ENCODE results near the gene C5.

The C5 gene

DNA sequence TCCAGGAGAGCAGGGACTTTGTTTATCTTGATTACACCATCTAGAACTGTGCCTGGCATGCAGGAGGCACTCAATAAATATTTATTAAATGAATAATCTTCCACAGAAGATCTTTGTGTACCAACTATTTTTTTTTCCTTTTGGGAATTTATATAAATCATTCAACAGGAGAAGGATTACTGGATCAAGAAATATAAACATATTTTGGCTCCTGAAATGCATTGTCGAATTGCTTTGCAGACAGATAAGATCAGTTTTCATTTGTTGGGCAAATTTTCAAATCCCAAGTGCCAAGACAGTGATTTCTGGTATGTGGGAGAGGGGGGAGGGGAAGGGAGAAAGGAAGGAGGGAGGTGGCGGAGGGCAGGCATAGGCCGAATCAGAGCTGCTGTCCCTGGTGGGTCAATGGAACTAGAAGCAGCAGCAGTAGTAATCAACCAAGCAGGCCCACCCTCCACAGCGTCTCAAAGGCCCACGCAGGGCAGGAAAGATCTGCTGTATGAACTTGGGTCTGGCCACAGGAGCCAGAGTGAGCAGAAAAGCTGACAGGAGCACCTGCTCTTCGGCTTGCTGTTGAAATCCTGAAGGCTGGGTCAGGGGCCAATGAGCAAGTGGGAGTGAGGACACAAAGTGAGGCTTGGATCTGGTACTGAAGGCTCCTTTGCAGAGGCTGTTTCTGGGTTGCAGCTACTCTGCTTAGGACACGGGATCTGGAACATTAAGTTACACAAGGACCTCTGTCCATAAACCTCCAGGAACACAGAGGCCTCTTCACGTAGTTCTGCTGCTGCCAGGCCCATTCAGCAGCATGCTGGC, 107.7 kb downstream of the C5 start:
- no peak for DNase-seq (ENCODE audit: low read depth in 2 of 2)

DNA sequence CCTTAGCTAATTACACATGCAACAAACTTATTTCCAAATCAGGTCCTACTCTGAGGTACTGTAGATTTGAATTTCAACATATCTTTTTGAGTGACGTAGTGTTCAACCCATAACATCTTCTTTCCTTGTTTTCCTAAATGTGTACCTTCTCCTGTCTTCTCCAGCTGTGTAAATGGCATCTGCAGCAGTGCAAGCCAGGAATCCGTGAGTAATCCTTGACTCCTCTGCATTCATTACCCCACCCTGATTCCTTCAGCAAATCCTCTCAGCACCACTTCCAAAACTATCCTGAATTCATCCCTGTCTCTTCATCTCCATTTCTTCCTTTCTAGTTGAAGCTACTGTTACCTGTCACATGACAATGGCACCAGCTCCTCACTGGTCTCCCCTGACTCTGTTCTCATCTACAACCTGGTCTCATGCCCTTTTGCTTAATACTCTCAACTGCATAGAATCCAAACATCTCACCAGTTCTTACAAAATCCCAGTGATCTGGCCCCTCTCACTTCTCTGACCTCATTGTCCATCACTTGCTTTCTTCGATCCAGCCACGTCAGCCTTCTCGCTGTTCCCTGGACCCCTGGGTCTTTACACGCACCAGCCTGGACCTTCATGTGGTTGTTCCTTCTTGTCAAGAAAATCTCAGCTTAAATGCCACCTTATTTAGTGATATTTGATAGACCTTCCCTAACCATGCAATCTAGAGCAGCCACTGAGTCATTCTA, 108.9 kb downstream of the C5 start:
- DNase-seq (ENCODE audit: low read depth in 2 of 2): no peak

DNA sequence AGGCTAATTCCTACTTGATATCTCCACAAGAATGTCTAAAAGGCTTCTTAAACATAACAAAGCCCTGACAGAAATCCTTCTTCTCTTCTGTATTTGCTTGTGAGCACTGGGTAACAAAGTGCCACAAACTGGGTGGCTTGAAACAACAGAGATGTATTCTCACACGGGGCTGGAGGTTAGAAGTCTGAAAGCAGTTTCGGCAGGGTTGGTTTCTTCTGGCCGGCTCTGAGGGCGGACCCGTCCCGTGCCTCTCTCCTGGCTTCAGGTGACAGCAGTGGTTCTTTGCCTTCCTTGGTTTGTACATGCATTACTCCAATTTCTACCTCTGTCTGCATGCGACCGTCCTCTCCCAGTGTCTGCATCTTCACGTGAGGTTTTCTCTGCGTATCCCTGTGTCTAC, 109.5 kb downstream of the C5 start:
- DNase-seq (ENCODE audit: low read depth in 2 of 2): no peak

DNA sequence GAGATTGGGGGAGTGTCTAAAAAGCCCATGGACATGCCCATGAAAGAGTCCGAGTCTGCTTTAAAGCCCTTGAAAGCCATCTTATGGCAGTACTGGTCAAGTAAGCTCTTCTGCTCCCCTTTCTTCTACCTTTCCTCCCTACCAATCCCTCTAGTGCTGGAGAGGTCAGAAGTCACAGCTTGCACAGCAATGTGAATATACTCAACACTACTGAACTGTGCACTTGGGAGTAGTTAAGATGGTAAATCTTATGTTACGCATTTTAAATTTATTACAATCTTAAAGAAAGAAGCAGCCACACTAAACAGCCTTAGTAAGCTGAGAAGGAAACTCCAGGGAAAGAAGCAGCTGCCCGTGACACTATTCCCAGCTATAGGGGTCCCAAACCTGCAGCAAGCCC, 111.2 kb downstream of the C5 start:
- no peak for DNase-seq (ENCODE audit: low read depth in 2 of 2)

DNA sequence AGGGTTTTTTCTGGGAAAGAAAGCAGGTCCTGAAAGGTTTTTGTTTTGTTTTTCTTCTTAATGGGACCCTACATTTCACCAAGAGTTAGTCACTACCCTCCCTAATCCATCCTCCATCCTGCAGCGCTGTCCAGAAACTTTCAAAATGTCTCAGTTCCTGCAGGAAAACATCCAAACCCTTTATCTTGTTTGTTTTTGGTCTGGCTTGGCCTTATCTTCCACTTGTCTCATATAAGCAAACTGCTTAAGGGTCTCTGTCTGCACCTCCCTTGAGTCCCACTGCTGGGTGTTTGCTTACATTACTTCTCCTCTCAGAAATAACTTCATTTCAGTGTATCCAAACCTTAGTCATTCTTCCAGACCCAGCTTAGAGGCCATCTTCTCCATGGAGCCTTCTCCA, 112.5 kb downstream of the C5 start:
- DNase-seq (ENCODE audit: low read depth in 2 of 2): no peak

DNA sequence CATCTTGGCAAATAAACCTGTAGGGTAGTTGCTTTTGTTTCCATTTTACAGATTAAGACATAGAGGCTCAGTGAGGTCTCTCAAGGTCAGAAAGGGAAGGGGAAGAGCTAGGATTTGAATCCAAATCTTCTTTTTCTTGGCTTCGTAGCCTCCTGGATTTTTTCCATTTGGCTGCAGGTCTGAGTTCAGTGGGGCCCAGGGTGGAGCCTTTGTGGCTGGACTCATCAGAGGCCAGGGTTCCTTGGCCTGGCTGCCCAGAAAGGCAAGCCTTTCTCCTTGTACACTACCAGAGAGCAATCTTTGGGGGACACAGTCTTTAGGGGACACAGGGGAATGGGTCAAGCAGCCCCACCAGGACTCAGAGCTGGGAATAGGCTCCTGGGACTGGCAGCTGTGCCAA, 112.9 kb downstream of the C5 start:
- no peak for DNase-seq (ENCODE audit: low read depth in 2 of 2)

DNA sequence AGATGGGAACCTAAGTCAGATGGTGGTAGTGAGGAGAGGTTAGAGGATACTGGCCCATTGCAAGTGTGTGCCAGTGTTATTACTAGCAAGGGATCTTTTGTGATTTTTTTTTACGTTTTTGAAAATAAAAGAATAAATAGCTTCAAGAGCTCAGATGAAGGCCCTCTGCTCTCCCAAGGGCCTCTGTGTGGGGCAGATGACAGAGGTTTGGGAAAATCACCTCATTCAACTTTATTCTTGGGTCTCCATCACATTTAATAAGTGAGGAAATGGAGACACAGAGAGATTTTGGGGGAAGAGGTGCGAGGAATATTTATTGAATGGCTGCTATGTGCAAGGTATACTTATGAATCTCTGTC, 113.3 kb downstream of the C5 start:
- DNase-seq (ENCODE audit: low read depth in 2 of 2): no peak

DNA sequence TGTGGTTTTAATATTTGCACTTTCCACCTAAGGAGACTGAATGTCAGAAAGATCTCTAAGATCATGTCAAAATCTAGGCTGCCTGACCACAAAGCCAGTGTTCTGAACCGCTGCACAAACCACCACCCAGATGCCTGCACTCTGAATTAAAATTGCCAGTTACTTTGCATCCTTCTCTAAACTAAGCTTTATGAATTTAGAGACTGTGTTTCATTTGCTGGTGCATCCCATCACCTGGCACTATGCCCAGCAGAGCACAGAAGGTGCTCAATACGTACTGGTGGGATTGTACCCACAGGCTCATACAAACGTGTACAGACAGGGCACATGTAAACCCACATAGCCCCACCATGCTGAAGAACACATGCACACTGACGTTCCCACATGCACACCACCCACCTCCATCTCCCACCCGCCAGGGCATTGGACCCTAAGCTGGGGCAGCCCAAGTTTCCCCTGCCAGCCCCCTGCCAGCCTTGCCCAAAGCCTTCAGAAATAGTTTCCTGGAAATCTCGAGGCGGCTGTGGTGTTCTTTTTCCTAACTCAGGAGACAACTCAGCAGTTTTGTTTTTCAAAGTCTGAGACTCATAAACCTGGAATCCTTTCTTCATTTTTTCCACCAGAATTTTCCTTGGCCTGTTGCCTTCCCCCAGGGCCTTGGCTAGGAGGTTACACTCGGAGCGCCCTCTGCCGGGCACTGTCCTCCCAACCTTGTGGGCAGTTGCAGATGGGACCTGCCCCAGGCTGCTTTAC, 113.9 kb downstream of the C5 start:
- DNase-seq (ENCODE audit: low read depth in 2 of 2): peak; percentile 90 to 91

DNA sequence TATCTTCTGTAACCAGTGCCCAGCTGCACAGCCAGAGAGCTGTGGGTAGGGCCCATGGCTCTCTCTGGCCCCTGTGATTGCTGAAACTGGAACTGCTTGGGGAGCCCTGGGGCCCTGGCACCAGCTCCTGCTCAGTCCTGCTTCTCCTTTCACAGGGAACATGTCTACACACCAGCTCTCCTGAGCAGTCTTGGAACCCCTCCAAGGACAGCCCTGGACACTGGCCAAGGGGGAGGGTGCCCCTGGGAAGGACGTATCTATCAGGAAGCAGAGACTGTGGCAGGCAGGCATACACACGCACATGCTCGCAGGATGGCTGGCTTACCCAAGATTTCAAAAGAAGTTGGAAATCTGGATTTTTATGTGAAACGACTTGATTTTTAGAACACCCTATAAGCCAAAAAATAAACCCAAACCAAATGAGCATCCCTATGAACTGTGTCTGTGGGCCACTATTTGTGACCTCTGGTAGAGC, 114.7 kb downstream of the C5 start:
- DNase-seq (ENCODE audit: low read depth in 2 of 2): peak; percentile 88 to 89

DNA sequence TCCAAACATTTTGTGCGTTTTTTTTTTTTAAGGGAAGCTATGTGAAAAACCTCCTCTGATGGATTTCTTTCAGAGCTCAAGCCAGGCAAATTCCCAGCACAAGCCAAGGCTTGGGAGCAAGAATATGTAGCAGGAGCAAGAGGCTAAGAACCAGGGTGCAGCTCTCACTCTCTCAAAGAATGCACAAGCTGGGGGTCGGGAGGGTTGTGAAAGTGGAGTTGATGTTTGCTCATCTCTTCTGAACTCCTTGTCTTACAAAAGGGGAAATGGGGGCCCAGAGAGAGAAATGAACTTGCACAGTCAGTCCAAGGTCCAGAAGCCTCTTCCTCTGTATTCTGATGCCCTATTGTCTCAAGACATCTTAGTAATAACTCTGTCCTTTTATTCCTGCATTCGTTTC, 115.8 kb downstream of the C5 start:
- DNase-seq (ENCODE audit: low read depth in 2 of 2): no peak

DNA sequence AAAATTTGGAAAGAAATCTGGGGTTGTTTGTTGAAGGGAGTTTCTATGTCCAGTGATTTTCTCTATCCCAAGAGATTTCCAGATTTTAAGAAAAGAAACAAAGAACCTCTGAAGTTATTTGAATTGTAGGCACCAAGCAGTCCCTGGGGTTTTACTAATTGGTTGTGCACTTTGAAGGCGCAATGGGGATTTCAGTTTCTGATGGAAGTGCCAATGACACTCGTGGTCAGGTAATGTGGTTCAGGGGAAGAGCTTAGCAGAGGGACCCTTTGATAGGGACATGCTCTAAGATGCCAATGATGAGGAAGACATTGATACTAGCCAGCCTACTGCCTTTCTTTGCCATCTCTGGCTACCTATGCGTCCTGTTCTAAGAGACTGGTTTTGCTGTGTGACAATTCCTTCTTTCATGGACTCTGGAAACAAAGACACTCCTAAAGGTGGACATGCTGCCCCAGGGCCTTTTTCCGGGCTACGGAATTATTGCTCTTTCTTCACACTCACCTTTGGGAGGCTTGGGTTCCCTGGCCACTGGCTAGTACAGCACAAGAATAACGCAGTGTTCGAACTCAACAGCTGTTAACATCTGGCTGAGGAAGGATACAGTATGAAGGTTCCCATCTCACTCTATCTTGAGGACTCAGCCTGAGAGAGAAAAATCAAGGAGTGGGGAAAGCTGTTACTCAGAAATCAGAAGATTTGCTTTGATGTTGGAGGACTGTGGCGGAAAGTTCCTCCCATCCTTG, 116.6 kb downstream of the C5 start:
- no peak for DNase-seq (ENCODE audit: low read depth in 2 of 2)

DNA sequence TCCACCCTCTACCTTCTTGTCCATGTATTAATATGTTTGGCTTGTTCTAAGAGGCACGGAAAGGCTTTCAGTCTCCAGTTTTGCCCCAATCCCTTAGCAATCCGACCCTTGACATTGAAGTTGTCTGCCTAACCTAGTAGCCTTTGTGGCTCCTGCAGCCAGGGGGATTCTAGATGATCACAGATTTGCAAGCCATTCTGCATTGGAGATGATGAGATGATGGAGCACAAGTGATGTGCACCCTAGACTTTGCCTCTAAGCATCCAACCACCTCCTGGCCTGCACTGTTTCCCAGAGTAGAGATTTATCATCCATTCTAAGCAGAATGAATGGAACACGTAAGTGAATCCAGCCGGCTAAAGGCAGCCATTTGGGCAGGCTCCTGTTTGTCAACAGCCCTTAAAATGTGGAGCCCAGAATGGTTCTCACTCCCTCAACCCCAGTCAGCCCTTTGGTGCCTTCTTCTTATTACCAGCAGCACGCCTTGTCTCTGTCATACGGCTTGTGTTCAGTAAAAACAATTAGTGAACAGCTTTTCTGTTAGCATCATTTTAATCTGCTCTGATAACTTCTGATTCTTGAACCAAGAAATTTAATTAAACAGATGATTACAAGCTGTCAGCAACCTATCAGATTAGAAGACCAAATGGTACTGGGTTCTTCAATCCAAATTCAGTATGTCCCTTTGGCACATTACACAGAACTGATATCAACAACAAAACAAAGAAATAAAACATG, 117.8 kb downstream of the C5 start:
- DNase-seq (ENCODE audit: low read depth in 2 of 2): no peak

DNA sequence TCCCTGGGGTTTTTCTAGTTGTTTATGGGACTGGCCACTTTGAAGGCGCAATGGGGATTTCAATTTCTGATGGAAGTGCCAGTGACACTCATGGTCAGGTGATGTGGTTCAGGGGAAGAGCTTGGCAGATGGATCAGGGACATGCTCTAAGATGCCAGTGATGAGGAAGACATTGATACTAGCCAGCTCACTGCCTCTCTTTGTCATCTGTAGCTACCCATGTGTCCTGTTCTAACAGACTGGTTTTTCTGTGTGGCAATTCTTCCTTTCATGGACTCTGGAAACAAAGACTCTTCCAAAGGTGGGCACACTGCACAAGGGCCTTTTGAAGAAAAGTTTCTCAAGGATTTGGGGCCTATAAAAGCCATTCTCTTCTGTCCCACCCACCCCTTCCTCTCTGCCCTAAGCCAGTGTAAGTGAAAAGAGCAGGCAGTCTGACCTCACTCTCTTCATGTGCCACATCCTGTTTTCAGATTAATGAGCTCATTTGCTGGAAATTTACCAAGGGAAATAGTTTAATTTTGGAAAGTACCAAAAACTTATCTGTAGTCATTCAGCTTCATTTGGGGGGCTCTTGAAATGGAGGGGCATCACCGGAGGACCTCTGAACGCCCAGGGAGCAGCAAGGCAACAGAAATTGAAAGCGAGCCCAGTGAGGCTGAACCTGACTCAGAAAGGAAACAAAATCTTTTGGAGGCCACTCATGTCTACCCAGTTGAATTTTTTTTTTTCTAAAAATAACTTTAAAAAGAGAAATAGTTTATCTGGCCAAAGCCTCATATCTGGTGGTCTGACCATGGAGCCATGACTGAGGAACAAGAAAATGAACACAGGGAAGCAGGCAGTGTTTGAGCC, 118.6 kb downstream of the C5 start:
- DNase-seq (ENCODE audit: low read depth in 2 of 2): no peak

DNA sequence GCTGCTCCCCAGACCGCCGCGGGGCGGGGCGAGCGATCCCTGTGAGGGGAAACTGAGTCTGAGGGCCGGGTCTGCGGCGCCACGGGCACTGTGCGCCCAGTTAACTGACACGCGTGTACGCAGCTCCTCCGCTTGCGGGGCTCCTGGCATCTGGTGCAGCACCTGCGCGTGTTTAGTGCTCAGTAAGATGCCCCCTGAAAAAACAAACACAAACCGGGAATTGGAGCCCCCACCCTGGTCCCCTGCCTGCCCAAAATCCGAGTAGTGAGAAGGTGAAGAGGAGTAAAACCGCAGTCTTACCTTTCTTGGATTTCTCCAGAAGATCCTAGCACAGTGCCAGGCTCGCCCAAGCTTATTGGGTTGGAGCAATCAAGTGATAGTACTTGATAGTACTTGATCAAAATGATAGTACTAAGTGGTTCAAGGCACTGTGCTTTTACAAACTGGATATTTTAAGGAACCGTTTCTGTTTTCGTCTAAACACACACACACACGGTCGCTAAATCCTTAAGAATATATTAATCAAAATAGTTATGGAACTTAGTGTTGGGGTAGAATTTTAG, 120.8 kb downstream of the C5 start:
- DNase-seq (ENCODE audit: low read depth in 2 of 2): no peak

DNA sequence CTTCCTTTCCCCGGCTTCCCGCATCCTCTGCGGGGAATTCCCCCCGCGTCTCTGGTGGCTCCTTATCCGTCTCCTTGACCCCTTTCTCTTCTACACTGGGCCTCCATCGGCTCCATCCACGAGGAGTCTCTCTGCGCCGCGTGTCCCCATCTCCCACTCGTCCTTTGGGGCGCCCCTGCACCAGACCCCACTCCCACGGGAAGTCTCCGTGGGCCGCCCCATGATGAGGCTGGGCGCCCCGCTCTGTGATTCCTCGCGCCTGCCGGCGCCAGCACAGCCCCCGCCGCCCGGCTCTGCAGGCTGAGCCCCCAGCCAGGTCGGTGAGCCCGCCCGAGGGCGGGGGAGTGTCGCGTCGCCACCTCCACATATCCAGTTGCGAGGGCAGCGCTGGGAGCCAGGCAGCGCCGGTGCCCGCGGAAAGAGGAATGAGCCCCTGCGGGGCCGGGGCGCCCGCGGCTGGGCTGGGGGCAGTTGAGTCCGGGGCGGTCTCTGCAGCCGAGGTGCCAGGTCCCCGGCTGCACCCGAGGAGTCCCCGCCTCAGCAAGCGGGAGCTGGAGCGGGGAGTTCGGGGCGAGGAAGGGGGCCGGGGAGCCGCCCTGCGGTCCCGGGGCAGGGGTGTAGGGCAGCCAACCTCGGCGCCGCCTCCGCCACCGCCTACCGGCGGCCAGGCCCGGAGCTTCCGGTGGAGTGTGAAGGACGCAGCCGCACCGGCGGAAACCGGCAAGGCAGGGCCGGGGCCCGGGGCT, 121.4 kb downstream of the C5 start:
- DNase-seq (ENCODE audit: low read depth in 2 of 2): no peak

DNA sequence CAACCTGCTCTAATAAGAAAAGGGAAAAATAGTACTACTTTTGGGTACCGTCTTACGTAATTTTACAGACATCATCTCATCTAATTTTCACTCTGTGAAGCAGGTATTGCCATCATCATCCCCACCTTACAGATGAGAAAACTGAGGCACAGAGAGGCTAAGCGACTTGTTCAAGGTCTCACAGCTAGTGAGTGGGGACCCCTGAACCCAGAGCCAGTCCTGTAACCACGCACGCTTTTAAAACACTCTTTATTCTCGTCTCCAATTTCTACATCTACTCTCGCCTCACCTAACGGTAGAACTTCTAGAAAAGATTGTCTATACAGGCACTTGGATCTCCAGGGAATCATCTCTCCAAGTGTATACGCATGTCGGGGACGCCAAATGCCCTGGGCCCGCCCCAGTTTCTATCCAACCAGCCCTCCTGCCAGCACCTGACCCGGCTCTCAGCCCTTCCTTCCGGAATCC, 122.0 kb downstream of the C5 start:
- no peak for DNase-seq (ENCODE audit: low read depth in 2 of 2)

DNA sequence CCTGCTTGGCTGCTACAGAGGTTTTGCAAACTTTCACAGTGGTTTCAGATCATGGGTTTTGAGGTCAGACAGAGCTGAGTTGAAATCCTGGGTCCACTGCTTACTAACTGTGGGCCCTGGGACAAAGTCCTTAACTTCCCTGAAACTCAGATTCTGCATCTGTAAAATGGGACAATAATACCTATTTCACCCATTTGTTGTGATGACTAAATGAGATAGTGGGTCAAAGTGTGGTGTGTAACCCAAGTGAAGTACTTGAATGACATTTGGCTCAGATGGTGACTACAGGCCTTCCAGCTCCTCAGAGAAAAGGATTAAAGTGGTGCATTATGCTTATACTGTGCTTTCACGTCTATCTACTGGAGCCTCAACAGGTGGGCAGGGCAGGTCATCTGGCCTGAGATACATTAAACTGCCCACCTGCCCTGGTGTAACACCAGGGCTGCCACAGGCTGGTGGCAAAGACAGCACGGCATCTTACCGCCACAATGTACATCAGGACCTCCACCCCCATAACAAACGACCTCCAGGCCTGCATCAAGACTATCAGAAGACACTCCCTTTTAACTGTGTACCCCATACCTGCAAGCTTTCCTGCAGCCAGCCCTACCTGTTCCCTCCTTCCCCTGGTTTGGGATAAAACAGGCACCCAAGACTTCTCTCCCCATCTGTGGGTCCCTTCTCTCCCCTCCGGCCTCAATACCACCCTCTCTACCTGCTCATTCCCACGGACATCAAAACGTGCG, 122.6 kb downstream of the C5 start:
- no peak for DNase-seq (ENCODE audit: low read depth in 2 of 2)

DNA sequence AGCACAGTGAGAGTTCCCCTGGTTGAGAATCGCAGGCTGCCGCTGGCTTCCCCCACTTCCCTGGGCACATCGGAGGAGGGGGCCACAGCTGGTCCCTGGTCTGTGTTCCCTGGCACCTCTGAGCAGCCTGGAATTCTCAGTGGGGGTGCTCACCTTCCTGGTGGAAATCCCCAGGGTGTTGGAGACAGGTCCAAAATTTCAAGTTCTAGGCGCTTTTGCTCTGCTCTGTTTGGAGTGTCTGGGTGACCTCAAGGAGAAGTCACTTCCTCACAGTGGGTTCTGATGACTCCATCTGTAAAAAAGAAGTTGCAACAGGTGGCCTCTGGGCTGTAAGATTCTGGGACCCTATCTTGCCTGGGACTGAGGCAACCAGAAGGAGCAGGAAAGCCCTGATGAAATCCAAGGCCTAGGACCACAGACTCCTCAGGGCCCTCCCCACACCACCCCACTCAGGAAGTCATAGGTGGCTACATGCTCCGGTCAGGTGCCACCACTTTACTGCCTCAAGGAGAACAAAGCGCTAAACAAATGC, 123.6 kb downstream of the C5 start, which contains the start of gene TRAF1:
Gene TRAF1, minus strand, starts transcription at position 400 of the 532 bp plus-strand sequence. CDS start 721 bp downstream, outside the sequence.
- DNase-seq (ENCODE audit: low read depth in 2 of 2): no peak

Measured in fibroblast of skin of left quadriceps (primary cell).